ENCODE measurements around the gene KIF13A.

GRCh38 chr6:17967668-17968518, 19.5 kb downstream of the KIF13A start:
- TF ChIP-seq CTCF (IDR thresholded peaks at IDR 0.05) = no peak
- no peak for TF ChIP-seq POLR2AphosphoS5 (IDR thresholded peaks at IDR 0.05; ENCODE audit: insufficient read depth in 1 of 2, low read depth in 1 of 2)
- no peak for TF ChIP-seq POLR2A (IDR thresholded peaks at IDR 0.05)

All from vagina (tissue), 2 donors.